Stimulated activated CD4-positive, alpha-beta T cell treated with anti-CD3 and anti-CD28 coated beads, TNF-alpha, amount 100 ng/mL, for 48 hours (primary cell): ENCODE data around the gene VAPA.
"Not testable (repeated sequence)": the region's sequence is repeated elsewhere in the genome, so short reads cannot be mapped to it uniquely, and the experiment has no call there.

ENCODE experiments used
- DNase-seq, 3 donors: peaks; one replicate each; pipeline ENCODE4 v3.0.0-alpha.2; 2020; ENCODE audit warnings: low read depth in 3 of 3

VAPA gene

GRCh38 chr18:9886005-9886348, 27.8 kb upstream of the VAPA start:
- no peak for DNase-seq

GRCh38 chr18:9887992-9888391, 25.8 kb upstream of the VAPA start:
- no peak for DNase-seq

- DNase-seq, result no peak
These were observed 23.6 kb upstream of the VAPA start for GRCh38 chr18:9890196-9890595.

- no peak for DNase-seq
These were observed 22.9 kb upstream of the VAPA start for GRCh38 chr18:9890957-9891356.

GRCh38 chr18:9891515-9891914, 22.3 kb upstream of the VAPA start:
- not testable (repeated sequence) for DNase-seq

GRCh38 chr18:9894454-9895068, 19.3 kb upstream of the VAPA start:
- DNase-seq, result no peak

- DNase-seq, result no peak
These were observed 16.7 kb upstream of the VAPA start for GRCh38 chr18:9897129-9897528.

- not testable (repeated sequence) for DNase-seq
These were observed 16.0 kb upstream of the VAPA start for GRCh38 chr18:9897787-9898291.

- DNase-seq, result no peak
These were observed 14.8 kb upstream of the VAPA start for GRCh38 chr18:9898792-9899549.

- DNase-seq, result not testable (repeated sequence)
These were observed 14.3 kb upstream of the VAPA start for GRCh38 chr18:9899550-9899930.

- DNase-seq, result no peak
These were observed 13.1 kb upstream of the VAPA start for GRCh38 chr18:9900699-9901098.

- no peak for DNase-seq
These were observed 12.4 kb upstream of the VAPA start for GRCh38 chr18:9901377-9901776.

- DNase-seq, result not testable (repeated sequence)
These were observed 11.6 kb upstream of the VAPA start for GRCh38 chr18:9902264-9902663.

- DNase-seq, result no peak
These were observed 11.0 kb upstream of the VAPA start for GRCh38 chr18:9902832-9903231.

GRCh38 chr18:9905401-9905922, 8.4 kb upstream of the VAPA start:
- no peak for DNase-seq

- DNase-seq, result no peak
These were observed 7.3 kb upstream of the VAPA start for GRCh38 chr18:9906481-9906880.

- DNase-seq, result no peak
These were observed 5.9 kb upstream of the VAPA start for GRCh38 chr18:9907867-9908266.

GRCh38 chr18:9910071-9910470, 3.7 kb upstream of the VAPA start:
- DNase-seq, result no peak

GRCh38 chr18:9910661-9911060, 3.2 kb upstream of the VAPA start:
- no peak for DNase-seq

- DNase-seq, result no peak
These were observed 2.6 kb upstream of the VAPA start for GRCh38 chr18:9911226-9911625.

GRCh38 chr18:9912285-9912684, 1.5 kb upstream of the VAPA start:
- DNase-seq, result not testable (repeated sequence)

GRCh38 chr18:9913151-9913525, 678 bp upstream of the VAPA start:
- DNase-seq, result no peak

GRCh38 chr18:9914334-9914583, 443 bp downstream of the VAPA start:
- no peak for DNase-seq
